ENCODE measurements around the gene SNX27.
A peak's percentile ranks its signal among the peaks of the same experiment; 100 is the strongest.

The SNX27 gene

DNA sequence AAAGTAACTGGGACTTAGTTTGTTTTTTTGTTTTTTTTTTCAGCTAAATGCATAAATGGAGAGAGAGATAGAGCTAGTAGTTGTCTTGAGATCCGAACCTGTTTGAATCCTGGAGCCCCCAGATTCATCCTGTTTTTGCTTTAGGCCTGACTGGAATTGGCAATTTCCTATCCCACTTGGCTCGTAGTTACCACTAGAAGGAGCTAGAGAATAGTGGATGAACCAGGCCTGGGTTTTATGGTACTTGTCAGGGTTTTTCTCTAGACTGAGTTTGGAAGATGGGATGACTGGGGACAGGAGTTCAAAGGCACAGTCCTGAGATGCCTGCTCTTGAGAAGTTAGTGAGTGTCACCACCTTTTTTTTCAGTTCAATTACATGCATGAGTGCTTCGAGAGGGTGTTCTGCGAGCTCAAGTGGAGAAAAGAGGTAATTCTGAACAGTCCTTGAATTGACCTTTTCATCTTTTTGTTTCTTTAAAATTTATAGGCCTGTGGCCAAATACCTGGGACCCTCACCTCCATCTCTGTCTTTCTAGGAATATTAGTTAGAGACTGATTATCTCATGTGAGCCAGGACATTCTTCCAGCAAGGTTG, 81.3 kb downstream of the SNX27 start:
- no peak for FAIRE-seq

DNA sequence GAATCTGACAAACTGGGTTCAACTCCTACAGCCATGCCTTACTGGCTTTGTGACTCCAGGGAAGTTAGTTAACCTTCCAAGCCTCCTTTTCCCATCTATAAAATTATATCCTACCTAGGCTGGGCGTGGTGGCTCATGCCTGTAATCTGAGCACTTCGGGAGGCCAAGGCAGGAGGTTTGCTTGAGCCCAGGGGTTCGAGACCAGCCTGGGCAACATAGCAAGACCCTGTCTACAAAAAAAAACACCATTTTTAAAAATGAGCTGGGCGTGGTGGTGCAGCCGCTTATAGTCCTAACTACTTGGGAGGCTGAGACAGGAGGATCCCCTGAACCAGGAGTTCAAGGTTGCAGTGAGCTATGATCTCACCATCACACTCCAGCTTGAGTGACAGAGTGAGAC, 89.7 kb downstream of the SNX27 start:
- no peak for FAIRE-seq

More for the DNA sequence above, 81.3 kb downstream of the SNX27 start:
- DNase-seq (ENCODE audit: insufficient read length, low spot score), result peak; percentile 27

DNA sequence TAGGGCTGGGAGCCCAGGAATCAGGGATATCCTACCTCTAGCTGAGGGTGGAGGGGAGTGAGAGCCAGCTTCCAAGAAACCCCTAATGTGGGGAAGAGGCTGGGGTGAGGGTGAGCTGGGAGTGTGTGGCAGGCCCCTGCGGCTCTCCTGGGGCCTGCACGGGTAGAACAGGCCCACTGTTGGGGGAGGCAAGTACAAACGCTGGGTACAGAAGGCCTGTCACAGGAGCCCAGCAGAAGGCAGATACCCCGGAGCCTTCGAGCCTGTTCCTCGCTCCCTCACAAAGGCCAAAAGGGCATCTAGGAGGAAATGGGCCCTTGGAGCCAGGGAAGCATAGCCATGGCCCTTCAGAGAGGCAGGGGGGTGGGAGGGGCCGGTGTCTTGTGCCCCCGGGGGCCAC, 91.1 kb downstream of the SNX27 start:
- no peak for DNase-seq (ENCODE audit: insufficient read length, low spot score)
- FAIRE-seq, result no peak

More for the DNA sequence above, 89.7 kb downstream of the SNX27 start:
- no peak for DNase-seq (ENCODE audit: insufficient read length, low spot score)

DNA sequence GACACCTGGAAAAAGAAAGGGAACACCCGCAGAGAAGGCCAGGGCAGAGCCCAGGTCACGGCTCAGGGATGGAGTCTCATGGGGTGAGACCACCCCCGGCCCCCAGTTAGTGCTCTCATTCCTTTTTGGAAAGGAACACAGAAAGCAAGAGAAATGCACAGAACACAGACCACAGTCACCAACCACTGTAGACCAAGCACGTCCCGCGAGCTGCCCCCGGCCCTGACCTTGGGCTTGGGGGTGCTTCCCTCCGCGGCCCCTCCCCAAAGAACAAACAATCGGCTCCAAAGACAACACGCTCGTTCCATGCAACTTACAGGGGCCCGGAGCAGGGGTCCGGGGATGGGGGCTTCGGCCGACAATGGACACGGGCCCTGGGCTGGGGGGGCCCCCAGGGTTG, 92.0 kb downstream of the SNX27 start:
- FAIRE-seq (no peak), DNase-seq (ENCODE audit: insufficient read length, low spot score) (no peak)

DNA sequence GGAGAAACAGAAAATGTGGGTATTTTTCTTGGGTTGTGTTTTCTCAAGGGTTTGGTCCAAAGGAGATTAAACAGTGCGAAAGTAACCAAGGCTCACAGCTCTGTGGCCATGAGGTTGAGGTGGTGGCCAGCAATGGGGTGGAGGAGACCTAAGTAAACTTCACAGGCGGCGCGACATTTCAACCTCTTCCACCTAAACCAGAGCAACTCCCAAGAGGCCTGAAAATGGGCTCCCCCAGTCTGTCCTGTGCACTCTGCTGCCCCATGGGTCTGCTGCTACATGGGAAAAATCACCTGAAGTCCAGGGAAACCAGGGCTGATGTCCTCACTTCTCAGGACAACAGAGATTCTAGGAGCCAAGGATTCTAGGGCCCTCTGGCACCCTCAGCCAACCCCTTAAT, 92.4 kb downstream of the SNX27 start:
- FAIRE-seq, result no peak
- DNase-seq (ENCODE audit: insufficient read length, low spot score), result no peak

DNA sequence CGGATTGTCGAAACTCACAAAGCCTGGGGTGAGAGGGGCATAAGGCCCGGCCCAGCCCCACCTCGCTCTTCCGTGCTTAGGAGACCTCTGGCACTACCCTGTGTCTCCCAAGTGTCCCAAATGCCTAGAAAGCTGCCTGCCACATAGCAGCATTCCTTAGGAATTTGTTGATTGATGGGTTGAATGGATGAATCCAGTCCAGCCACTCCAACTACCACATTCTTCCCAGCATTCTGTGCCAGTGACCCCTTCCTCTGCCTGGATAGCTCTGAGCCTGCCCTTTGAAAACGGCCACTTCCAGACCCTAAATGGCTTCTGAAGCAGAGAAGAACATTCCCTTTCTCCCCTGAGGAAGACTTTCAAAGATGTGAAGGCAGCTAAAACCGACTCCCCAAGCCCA, 93.3 kb downstream of the SNX27 start:
- DNase-seq (ENCODE audit: insufficient read length, low spot score) (no peak), FAIRE-seq (no peak)

DNA sequence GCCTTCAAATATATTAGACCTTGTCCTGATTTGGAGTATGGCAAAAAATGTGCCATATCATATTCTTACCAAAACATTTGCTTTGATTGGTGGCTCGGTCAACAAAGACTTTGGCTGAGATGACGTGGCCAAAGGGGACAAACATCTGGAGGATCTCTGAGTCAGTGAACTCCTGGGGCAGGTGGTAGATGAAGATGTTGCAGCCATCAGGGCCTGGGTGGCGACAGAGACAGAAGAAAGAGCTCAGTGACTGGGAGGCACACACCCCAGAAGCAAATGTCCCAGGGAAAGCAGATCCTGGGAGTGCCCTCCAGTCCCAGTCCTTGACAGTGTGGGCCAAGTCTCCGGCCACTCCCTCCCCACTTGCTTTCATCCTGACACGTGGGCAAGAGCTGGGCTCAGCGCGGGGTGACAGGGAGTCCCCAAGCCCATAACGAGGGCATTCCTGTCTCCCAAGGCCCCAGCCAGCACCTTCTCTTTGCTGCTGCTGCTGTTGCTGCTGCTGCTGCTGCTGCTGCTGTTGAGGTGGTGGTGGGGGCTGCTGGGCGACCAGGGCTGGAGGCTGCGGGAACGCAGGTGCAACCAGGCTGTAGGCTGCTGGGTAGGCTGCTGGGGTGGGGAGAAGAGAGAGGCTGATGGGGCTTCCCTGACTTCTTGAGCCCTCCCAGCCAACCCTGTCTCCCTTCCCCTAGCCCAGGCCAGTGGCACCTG, 94.1 kb downstream of the SNX27 start:
- FAIRE-seq, result no peak
- DNase-seq (ENCODE audit: insufficient read length, low spot score), result no peak

DNA sequence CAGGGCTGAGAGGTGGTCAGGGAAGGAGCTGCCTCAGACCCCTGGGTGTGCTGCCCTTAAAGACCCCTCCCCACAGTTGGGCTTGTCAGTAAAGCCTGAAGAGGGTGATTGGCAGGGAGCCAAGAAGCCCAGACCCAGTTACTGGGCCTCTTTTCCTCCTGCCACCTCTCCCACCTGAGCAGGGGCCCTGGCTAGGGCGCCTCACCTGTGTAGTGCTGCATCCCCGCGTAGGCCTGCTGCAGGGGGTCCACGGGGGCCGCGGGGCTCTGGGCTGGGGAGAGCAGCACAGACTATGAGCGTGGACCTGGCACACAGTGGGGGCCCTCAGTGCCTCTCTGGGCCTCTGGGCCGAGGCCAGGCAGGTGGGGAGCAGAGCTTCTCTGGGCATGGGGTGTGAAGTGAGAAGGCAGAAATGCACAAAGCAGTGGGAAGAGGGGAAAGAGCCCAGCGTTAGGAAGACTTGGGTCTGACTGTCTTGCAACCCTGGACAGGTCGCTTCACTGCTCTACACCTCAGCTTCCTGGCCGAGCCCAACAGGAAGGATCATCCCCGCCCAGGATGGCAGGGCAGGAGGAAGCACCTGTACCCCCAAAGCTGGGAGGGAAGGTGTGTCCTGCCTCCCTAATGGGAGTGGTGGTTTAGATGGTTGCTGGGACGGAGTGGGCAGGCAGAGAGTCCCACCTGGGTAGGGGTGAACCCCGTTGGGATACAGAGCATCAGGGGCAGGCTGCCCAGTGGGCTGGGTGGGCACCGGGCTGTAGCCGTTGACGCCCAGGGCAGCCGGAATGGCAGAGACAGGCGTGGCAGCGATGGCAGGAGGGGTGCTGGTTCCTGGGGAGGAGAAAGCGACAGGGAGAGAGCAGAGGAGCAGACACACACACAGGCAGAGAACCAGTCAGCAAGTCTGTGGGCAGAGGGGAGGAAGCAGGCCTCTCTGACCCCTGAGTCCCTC, 94.9 kb downstream of the SNX27 start:
- DNase-seq (ENCODE audit: insufficient read length, low spot score) (no peak), FAIRE-seq (no peak)

DNA sequence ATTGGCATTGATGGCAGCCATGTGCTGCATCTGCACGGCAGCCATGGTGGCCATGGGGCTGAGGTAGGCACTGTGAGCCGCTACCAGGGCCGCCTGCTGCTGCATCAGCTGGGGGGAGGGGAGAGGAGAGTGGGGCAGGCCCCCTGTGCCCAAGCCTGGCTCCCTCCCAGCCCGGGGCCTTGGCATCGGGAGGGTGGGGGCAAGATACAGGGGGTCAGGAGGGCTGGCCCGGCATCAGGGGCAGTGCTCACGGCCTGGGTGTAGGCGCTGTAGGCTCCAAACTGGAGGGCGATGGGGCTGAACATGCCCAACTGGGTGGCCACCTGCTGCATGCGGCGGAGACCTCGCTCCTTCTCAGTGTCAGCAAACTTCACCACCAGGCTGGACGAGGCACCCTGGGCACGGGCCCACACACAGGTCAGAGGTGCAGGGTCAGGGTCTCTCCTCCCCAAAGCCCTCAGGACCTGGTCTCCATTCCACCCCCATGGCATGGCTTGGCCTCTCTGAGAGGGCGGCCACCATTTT, 95.8 kb downstream of the SNX27 start:
- FAIRE-seq, result no peak
- DNase-seq (ENCODE audit: insufficient read length, low spot score), result no peak

DNA sequence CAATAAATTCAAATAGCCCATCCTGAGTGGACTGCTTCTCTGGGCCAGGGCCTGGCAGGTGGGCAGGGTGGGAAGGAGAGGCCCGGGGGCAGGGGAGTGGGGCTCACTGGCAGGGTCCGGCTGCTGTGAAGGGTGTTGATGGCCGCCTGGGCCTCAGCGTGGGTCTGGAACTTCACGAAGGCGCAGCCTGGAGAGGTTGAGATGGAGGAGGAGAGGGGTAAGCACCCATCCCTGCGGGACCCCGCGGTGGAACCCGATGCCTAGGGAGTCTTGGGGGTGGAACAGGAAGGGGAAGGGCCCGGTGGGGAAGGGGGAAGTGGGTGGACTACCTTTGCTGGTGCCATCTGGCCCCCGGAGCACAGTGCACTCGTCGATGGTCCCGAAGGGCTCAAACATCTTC, 97.0 kb downstream of the SNX27 start:
- no peak for DNase-seq (ENCODE audit: insufficient read length, low spot score)
- FAIRE-seq, result no peak

DNA sequence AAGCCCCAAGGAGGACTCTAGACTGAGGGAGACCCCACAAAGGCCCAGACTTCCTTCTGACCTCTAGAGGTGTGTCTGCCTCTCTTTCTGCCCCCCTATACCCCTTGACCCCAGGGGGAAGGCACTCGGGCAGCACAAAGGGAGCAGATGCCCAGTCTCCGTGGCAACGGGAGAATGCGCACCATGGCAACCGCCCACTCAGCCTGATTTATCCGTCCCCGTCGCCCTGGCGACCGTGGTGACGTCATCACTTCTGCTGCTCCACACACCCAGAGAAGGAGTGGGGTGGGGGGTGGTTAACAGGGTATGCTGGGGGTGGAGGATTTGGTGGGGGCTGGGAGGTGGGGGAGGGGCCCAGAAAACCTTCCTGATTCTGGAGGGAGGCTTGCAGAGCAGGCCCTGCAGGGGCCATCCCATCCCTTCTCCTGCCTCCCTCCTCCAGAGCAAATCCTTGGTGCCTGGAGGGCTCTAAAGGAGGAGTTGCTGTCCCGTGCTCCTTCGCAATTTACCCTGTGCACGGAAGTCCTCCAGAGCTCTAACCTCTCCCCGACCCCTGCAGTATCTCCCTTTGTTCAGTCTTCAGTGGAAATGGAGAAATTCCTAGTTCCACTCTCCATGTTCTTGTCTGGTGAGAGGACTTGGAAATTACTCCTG, 98.5 kb downstream of the SNX27 start:
- FAIRE-seq (no peak), DNase-seq (ENCODE audit: insufficient read length, low spot score) (no peak)

DNA sequence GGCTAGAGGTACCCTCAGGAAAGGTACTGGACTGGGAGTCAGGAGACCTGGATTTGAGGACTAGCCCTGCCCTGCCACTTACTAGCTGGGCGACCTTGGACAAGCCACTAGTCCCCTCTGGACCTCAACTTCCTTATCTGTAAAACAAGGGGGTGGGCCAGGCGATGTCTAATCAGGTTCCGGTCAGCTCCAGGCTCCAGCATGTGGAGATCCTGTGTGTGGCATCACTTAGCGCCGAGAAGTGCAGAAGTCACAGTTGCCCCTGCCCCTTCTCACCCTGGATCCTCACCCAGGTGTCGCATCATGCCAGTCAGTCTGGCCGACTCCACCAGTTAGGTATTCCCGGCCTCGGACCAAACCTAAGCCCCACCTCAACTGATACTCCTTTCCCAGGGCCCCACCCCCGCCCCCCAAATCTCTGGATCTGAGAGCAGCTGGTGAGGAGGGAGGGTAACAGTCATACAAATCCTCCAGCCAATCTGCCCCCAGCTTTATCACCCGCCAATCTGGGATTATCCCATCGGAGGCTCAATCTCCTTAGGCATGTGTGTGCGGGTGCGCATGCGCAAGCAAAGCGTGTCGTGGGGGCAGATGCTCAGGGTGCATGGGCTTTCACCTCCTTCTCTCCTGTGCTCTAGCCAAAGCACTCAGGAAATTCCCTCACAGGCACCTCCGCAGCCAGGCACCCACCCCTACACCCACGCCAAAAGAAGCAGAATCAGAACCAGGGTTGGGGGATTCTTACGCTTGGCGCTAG, 99.4 kb downstream of the SNX27 start:
- no peak for DNase-seq (ENCODE audit: insufficient read length, low spot score)
- no peak for FAIRE-seq

DNA sequence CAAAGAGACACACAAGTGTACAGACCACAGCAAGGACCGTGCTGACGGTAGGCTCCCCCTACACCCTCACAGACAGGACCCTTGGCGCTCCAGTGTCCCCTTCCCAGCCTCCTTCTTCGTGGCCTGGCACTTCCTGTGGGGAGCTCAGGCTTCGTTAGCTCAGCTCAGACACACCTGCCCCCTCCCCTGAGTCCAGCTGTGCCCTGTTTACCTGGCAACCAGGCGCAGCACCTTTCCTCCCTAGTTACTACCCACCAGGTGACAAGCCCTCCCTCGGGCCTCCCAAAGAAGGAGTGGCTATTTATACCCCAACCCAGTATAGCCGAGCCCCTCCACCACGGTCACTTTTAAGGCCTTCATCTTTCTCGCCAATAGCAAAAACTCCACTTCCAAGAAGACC, 100.1 kb downstream of the SNX27 start:
- no peak for FAIRE-seq
- DNase-seq (ENCODE audit: insufficient read length, low spot score), result no peak

DNA sequence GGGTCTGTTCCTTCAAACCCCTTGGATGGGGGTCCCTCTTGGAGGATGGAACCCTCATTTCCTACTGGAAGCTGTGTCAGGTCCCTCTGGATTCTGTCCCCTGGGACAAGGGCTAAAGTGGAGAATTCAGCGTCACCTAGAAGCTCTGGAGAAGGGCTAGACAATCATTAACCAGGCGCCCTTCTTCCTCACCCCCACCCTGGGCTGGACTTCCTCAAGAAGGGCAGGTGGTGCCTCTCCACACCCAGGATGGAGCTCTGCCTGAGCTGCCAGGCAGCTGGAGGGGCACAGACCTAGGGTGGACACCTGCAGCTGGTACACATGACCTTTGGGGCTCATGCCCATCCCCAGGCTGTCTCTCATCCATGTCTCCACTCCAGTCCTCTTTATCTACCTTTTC, 101.2 kb downstream of the SNX27 start:
- FAIRE-seq, result no peak
- no peak for DNase-seq (ENCODE audit: insufficient read length, low spot score)

DNA sequence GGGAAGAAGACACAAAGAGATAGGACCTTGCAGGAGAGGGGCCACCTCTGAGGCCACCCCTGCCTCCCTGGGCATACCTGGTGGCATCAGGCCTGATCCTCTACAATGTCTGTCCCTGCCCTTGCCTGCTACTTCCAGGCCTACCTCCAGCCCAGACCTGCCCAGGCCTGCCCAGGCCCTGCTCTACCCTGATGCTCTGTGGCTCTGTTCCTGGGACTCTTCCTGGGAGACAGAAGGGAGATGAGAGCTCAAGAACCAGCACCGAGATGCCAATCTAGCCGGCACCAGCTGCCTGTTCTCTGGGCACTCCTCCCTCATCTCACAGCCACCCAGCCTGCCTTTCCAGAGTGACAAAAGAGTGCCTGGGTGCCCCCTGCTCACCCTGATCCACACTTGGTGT, 102.0 kb downstream of the SNX27 start:
- no peak for FAIRE-seq
- DNase-seq (ENCODE audit: insufficient read length, low spot score), result no peak

DNA sequence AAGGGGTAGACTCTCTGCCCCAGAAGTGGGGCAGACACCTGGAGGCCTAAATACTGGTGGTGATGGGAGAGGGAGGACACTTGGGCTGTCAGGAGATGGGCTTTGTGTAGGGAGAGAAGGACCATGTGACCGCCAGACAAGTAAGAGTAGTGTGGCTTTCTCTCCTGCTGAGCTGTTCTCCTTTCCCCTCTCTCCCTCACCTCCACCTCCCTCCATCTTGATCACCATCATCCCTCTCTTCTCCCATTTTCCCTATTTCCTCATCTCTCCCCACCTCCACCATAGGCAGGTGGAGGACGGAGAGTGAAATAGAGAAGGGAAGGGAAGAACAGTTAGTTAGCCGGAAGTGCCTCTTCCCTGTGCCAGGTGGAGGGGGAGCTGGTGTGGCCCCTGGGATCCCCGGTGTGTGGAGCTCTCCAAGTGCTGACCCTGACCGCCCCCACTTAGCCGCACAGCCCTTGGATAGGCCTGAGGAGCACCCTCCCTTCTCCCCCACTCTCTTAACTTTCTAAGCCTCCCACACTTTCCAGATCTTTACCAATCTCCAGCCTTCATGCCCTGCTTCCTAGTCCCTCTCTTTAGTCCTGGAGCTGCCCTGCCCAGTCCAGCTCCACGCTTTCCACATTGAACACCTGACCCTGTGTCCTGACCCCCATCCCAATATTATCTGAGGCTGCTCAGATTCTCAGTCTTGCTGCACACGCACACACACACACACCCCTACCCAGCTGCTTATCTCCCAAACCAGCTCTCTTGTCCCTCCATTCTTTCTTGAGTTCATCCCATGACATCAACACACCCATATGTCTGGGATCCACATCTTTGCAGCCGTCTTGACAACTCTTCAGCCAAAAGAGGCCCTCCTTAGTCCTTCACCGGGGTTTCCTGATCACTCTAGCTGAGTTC, 103.2 kb downstream of the SNX27 start:
- no peak for DNase-seq (ENCODE audit: insufficient read length, low spot score)
- FAIRE-seq, result no peak

DNA sequence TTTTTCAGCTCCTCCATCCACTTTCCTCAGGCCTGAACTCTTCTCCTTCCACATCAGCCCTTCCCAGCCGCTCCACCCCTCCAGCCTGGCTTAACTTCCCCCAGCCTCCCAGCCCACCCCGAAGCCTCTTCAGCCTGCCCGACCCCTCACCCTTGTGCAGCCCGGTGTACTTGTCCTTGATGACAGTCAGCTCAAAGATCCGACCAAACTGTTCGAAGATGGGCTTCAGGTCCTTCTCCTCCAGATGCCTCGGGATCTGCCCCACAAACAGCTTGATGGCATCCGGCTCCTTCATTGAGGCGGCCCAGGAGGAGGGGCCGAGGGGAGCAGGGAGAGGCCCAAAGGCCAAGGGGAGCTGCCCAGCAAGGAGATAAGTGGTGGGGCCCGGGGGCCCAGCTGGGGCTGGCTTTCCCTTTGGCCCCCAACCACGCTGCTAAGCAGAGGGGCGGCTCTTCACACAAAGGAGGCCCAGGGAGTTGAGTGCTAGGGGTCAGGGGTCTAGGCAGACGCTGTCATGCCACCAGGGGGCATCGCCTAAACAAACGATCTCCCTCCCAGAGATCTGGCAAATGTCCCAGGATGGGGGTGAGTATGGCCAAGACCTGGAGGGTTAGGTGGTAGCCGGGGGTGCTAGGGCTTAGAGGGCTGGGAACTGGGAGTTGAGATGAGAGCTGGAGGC, 104.0 kb downstream of the SNX27 start:
- no peak for FAIRE-seq
- DNase-seq (ENCODE audit: insufficient read length, low spot score), result no peak

DNA sequence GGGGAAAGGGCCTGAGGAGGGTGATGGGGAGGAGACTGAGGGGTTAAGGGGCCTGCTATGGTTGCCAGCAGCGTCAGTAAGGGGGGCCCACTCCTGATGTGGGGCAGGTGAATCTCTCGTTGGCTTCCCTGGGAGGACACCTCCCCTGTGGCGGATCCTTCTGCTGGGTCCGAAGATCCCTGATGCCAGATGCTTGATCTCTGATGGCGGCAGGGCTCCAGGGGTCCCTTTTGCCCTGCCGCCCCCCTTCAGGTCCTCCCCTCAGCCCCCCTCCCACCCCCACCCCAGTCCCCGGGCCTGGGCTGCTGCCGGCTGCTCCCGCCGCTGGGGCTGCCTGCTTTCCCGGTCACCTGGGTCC, 104.5 kb downstream of the SNX27 start:
- DNase-seq (ENCODE audit: insufficient read length, low spot score) (no peak), FAIRE-seq (no peak)
